Smooth muscle cell (in vitro differentiated cells): ENCODE data around the gene DDX18. TPM values are rescaled to one million over a fixed set of nuclear protein-coding genes. Genes with fewer than 3 reads are reported as not detected.

Experiments used
- DNase-seq: peaks from one replicate; lab custom pipeline; 2025; ENCODE audit not compliant: unreplicated experiment; lab: John Stamatoyannopoulos, UW
- H2AFZ ChIP-seq: fragments of 200-600 bp; sonication (generic); 2 replicates; pipeline ENCODE4 v1.6.0; 2016; ENCODE audit warnings: antibody characterized with exemption, low read depth, mild to moderate bottlenecking
- H3F3A ChIP-seq: fragments of 200-600 bp; sonication (generic); 2 replicates; pipeline ENCODE4 v1.6.0; 2017; ENCODE audit warnings: antibody characterized with exemption, low read depth
- H3K27ac ChIP-seq: fragments of 200-600 bp; sonication (generic); 2 replicates; pipeline ENCODE4 v1.5.1; 2016; ENCODE audit warnings: low read depth, mild to moderate bottlenecking
- H3K27me3 ChIP-seq: fragments of 200-600 bp; sonication (generic); 2 replicates; pipeline ENCODE4 v1.6.1; 2016; ENCODE audit warnings: low read depth, mild to moderate bottlenecking
- H3K36me3 ChIP-seq: fragments of 200-600 bp; sonication (generic); 2 replicates; pipeline ENCODE4 v1.5.1; 2016; ENCODE audit warnings: low read depth
- H3K4me1 ChIP-seq: fragments of 200-600 bp; sonication (generic); 2 replicates; pipeline ENCODE4 v1.5.1; 2016; ENCODE audit warnings: low read depth
- H3K4me2 ChIP-seq: fragments of 200-600 bp; sonication (generic); 2 replicates; pipeline ENCODE4 v1.6.0; 2016; ENCODE audit warnings: mild to moderate bottlenecking
- H3K4me3 ChIP-seq: fragments of 200-600 bp; sonication (generic); 2 replicates; pipeline ENCODE4 v1.5.1; 2016; ENCODE audit warnings: mild to moderate bottlenecking
- H3K79me2 ChIP-seq: fragments of 200-600 bp; sonication (generic); 2 replicates; pipeline ENCODE4 v1.6.0; 2016; ENCODE audit warnings: low read depth, mild to moderate bottlenecking
- H3K9ac ChIP-seq: fragments of 200-600 bp; sonication (generic); 2 replicates; pipeline ENCODE4 v1.6.0; 2016; ENCODE audit warnings: low read depth
- H3K9me3 ChIP-seq: fragments of 200-600 bp; sonication (generic); replicated peaks from 2 replicates; pipeline ENCODE4 v1.5.1; 2016; ENCODE audit warnings: low read depth
- H4K20me1 ChIP-seq: fragments of 200-600 bp; sonication (generic); 2 replicates; pipeline ENCODE4 v1.6.0; 2016; ENCODE audit warnings: low read depth
- WGBS: methylation state at CpG from one replicate; pipeline ENCODE4 v1.1.7; 2016; ENCODE audit warnings: low lambda C conversion rate; 5-methylcytosine and 5-hydroxymethylcytosine counted together
- polyA plus RNA-seq: library from polyadenylated mRNA; unstranded; fragments of >200 nt; fragmentation: Nextera tagmentation; extraction: Ambion mirVana; gene quantifications from 2 replicates; pipeline ENCODE4 v1.2.1, GENCODE V29; 2016
- total RNA-seq: library from RNA; depleted of rRNA; stranded (reverse); fragments of >200 nt; gene quantifications from 2 replicates; pipeline ENCODE4 v1.2.3, GENCODE V29; 2014
- TF ChIP-seq, protein P1 (sequence below): fragments of 200-600 bp; sonication (generic); IDR thresholded peaks from 2 replicates; pipeline ENCODE4 v1.5.1; 2017; ENCODE audit warnings: borderline replicate concordance, mild to moderate bottlenecking, antibody characterized with exemption; ENCODE audit not compliant: insufficient read depth, poor library complexity, severe bottlenecking

The DDX18 gene
- total and polyA plus RNA-seq, 2 experiments from 2014 or later: 25.8 to 55.9 TPM

GRCh38 chr2:117859532-117859911 is 45.0 kb downstream of the DDX18 start:
- Histone ChIP-seq H2AFZ (no peak overlapping the region), H3K4me3 (no peak overlapping the region), H3K4me2 (no peak overlapping the region), H3K27me3 (no peaks in the 10 kb centered on the region), H3K27ac (no peak overlapping the region), H3K9ac (no peak overlapping the region), H3K79me2 (no peaks in the 10 kb centered on the region), H3K9me3 (no peaks in the 10 kb centered on the region), H4K20me1 (no peaks in the 10 kb centered on the region), H3K4me1 (no peaks in the 10 kb centered on the region), H3K36me3 (no peaks in the 10 kb centered on the region), H3F3A (no peaks in the 10 kb centered on the region)
- WGBS: 97% methylated on average over 42 of the region's 44 CpGs
- no peak for DNase-seq
- TF ChIP-seq, protein P1, sequence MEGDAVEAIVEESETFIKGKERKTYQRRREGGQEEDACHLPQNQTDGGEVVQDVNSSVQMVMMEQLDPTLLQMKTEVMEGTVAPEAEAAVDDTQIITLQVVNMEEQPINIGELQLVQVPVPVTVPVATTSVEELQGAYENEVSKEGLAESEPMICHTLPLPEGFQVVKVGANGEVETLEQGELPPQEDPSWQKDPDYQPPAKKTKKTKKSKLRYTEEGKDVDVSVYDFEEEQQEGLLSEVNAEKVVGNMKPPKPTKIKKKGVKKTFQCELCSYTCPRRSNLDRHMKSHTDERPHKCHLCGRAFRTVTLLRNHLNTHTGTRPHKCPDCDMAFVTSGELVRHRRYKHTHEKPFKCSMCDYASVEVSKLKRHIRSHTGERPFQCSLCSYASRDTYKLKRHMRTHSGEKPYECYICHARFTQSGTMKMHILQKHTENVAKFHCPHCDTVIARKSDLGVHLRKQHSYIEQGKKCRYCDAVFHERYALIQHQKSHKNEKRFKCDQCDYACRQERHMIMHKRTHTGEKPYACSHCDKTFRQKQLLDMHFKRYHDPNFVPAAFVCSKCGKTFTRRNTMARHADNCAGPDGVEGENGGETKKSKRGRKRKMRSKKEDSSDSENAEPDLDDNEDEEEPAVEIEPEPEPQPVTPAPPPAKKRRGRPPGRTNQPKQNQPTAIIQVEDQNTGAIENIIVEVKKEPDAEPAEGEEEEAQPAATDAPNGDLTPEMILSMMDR: no peak

DNA sequence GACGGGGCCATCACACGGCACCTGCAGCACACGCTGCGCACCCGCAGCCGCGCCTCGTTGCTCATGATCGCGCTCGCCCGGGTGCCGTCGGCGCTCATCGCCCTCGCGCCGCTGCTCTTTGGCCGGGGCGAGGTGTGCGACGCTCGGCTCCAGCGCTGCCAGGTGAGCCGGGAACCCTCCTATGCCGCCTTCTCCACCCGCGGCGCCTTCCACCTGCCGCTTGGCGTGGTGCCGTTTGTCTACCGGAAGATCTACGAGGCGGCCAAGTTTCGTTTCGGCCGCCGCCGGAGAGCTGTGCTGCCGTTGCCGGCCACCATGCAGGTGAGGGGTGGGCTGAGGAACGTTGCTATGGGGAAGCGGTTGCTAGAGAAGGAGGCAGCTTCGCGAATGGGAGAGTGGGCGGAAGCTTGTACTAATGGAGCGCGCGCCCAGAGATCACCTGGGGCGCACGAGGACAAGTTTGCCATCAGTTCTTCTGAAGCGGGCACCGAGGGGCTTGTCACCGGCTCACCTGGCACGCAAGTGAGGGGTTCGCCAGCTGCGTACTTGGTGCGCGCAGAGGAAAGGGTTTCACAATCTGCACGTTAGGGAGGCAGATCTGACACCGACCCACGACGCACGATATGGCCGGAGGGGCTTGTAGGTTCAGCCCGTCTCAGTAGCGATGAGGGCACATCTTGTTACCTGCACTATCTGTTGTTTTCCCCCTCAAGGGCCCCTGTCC is 45.6 kb downstream of the DDX18 start:
- no peak overlapping the region for H3K27ac ChIP-seq
- no peaks in the 10 kb centered on the region for H3K27me3 ChIP-seq
- no peaks in the 10 kb centered on the region for H3K36me3 ChIP-seq
- H4K20me1 ChIP-seq: no peaks in the 10 kb centered on the region
- no peak overlapping the region for H3K9ac ChIP-seq
- WGBS: 93% methylated on average over 65 of the region's 69 CpGs
- no peaks in the 10 kb centered on the region for H3F3A ChIP-seq
- H3K79me2 ChIP-seq: no peaks in the 10 kb centered on the region
- H3K4me2 ChIP-seq: no peak overlapping the region
- H2AFZ ChIP-seq: no peak overlapping the region
- TF ChIP-seq, protein P1: no peak
- no peaks in the 10 kb centered on the region for H3K9me3 ChIP-seq
- no peaks in the 10 kb centered on the region for H3K4me1 ChIP-seq
- no peak for DNase-seq
- no peak overlapping the region for H3K4me3 ChIP-seq

GRCh38 chr2:117862459-117862858 is 48.0 kb downstream of the DDX18 start:
- no peaks in the 10 kb centered on the region for H3K36me3 ChIP-seq
- no peaks in the 10 kb centered on the region for H4K20me1 ChIP-seq
- no peak for DNase-seq
- no peaks in the 10 kb centered on the region for H3K27me3 ChIP-seq
- no peaks in the 10 kb centered on the region for H3F3A ChIP-seq
- H3K4me2 ChIP-seq: no peak overlapping the region
- H3K4me1 ChIP-seq: no peaks in the 10 kb centered on the region
- H2AFZ ChIP-seq: no peak overlapping the region
- H3K27ac ChIP-seq: no peak overlapping the region
- no peaks in the 10 kb centered on the region for H3K9me3 ChIP-seq
- TF ChIP-seq, protein P1: no peak
- no peak overlapping the region for H3K9ac ChIP-seq
- H3K4me3 ChIP-seq: no peak overlapping the region
- no peaks in the 10 kb centered on the region for H3K79me2 ChIP-seq

DNA sequence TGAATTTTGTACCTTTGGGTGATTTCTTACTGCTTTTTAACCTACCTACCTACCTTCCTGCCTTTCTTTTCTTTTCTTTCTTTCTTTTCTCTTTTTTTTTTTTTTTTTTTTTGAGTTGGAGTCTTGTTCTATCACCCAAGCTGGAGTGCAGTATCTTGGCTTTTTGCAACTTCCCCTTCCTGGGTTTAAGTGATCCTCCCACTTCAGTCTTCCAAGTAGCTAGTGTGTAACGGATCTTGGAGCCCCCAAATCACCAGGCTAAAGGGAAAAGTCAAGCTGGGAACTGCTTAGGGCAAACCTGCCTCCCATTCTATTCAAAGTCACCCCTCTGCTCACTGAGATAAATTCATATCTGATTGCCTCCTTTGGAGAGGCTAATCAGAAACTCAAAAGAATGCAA is 61.3 kb downstream of the DDX18 start:
- Histone ChIP-seq H3F3A (no peaks in the 10 kb centered on the region), H2AFZ (no peak overlapping the region), H3K4me2 (no peak overlapping the region), H3K36me3 (no peaks in the 10 kb centered on the region), H3K27ac (no peak overlapping the region), H3K4me3 (no peak overlapping the region), H3K79me2 (no peaks in the 10 kb centered on the region), H4K20me1 (no peaks in the 10 kb centered on the region), H3K9ac (no peak overlapping the region), H3K27me3 (peaks cover 3% of the 10 kb centered on the region), H3K9me3 (no peaks in the 10 kb centered on the region), H3K4me1 (no peaks in the 10 kb centered on the region)
- 79% methylated on average over 1 of the region's 1 CpG for WGBS
- DNase-seq: no peak
- TF ChIP-seq, protein P1: no peak
